GM18508 (cell line): ENCODE data around the gene TPP2.

Experiments used
- ATAC-seq: cut with Tn5 transposase; IDR thresholded peaks from one replicate; pipeline ENCODE4 v1.9.1; 2021; ENCODE audit warnings: moderate number of reproducible peaks; ENCODE audit not compliant: insufficient read depth, unreplicated experiment

The TPP2 gene

DNA sequence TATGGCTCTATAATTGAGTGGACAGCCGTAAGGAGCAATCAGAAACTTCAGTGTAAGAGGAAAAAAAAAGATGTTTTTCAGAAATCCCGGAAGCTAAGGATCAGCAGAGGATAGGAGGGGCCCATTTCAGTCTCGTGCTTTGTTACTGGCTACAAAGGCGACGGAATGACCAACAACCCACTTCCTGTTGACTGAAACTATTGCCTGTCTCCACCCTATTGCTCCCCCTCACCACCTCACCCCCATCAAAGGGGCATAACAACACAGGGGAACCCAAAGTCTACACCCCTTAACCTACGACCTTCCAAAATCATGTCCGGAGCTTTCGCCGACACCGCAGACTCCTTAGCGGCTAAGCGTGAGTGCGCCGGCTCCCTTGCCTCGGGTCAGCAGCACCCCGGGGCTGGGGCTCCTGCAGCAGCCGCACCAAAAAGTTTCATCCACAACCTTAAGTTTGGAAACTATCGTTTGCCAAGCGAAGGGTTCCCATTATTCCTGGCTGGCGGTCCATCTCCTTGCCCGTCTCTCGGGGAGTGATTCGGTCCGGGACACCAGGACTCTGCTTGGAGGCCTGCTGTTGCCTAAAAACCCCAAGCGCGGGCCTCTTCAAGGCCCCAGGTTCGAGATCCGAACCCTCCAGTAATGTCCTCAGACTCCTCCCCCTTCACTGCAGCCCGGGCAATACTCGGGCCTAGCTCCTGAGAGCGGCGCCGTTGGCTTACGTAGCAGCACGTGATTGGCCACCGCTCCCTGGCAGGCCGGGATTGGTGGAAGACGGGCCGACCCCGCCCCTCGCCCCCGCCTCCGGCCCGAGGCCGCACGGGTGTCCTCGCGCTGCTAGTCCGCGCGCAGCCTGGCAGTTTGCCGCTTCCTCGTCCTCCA is at the start of gene TPP2:
Gene TPP2 (plus strand): TSS at position 840 of the 882 bp plus-strand sequence. CDS start 53 bp downstream, outside the sequence.
- peak; percentile 59 for ATAC-seq

DNA sequence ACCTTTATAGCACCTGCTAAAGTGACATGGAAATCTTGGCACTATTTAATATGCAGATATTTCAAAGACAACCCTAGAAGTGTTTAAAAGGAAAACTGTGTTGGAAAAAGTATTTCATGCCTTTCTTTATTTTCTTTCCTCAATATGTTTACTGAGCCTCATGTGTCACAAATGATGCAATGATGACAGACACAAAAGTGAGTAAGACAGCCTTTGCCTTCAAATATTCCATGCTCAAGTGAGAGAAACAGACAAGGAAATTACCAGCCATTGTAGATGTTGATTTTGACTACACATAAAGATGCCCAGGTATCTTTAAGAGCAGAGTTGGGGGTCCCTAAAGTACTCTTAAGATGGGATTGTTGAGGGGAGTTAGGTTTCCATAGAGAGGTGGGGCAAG is 48.0 kb upstream of the TPP2 start:
- no peak for ATAC-seq

DNA sequence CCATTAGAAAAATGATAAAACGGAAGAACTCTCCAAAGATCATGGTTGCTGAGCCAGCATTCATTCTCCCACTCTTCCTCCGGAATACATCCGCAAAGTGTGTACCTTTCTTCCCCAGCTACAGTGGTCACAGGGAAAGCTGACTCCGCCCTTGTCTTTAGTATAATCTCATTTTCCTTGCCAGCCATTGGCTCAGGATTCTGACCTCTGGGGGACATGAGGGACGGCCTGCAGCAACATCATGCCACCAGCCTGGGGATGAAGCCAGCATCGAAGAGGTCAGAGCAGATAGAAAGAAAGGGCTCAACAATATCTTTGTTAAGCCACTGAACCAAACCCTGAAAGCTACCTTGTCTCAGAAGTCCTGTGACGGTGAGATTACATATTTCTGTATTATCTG is 46.3 kb upstream of the TPP2 start:
- ATAC-seq, result no peak

DNA sequence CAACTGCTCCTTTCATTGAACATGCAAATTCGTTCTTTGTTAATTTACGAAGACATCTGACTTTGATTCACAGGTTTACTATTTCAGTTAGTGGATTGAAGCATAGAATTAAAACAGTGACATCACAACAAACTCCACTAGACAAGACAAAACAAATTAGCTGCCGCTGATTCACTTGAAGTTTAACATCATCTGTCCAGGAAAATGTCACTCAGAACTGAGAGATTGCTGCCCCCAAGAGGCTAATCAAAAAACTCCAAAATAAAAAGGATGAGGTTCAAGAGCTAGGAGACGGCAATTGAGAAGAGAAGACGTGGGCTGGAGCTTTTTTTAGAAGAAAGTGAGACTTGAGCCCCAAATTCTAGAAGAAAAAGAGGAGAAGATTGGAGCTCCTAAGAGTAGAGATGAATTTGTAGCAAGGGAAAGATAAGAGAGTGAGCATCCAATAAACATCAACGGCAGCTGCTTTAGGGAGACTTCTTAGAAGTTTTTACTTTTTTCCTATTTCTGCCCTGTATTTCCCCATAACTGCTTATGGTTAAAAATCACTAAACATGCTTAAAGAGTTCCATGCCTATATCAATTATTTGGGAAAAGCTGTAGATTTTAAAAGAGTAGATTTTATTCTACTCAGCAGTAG is 40.8 kb upstream of the TPP2 start:
- ATAC-seq, result no peak

DNA sequence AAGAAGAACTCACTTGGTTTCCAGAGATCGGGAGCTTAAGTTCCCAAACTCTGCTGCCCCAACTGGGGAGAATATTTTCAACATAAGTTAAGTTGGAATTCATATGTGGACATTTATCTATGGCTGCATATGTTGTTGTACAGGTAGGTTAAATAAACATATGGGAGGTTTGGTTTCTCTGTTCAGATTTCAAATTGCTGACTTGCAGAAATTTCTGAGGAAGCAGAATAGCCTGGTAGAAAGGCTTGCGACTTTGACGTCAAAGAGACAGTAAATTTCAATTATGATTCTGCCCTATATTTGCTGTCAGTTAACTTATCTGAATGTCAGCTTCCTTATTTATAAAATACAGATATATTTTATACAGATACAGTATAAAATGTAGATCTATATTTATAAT is 40.0 kb upstream of the TPP2 start:
- ATAC-seq, result no peak

DNA sequence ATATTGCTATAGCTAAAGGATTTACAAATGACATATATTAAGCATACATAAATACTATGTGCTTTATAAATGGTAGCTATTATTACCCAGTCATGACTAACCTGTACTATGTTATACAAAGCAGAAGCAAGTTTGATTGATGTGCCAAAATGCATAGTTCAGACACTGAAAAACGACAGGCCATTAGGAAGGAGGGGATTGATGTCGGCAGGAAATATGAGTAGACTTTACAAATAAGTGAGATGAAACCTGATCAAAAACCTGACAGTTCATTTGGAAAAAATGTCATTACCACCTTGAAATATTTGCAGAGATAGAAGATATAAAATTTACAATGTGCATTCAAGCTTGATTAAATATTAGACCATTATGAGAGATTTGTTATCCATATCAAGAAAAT is 38.8 kb upstream of the TPP2 start:
- ATAC-seq, result no peak

DNA sequence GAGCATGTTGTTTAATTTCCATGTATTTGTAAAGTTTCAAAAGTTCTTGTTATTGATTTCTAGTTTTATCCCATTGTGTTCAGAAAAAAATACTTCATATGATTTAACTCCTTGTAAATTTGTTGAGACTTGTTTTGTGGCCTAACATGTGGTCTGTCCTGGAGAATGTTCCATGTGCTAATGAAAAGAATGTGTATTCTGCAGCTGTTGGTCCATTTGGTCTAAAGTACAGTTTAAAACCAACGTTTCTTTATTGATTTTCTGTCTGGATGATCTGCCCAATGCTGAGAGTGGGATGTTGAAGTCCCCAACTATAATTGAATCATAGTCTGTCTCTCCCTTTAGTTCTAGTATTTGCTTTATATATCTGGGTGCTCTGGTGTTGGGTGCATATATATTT is 34.9 kb upstream of the TPP2 start:
- no peak for ATAC-seq

DNA sequence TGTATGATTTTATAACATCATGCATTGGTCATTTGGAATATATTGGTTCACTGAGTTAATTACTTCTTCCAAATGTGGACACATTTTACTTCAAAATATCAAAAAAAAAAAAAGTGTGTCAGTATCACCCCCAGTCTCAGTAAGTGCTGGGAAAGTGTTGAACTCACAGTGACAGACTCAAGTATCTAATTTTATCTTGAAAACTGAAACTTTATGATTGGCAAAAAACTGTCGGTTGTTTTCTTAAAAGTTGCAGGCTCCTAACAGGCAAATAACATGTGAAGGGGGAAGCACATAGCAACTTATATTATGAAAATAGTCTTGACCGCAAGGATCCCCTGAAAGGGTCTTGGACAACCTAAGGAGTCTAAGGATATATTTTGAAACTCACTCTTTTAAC is 33.5 kb upstream of the TPP2 start:
- ATAC-seq, result no peak

DNA sequence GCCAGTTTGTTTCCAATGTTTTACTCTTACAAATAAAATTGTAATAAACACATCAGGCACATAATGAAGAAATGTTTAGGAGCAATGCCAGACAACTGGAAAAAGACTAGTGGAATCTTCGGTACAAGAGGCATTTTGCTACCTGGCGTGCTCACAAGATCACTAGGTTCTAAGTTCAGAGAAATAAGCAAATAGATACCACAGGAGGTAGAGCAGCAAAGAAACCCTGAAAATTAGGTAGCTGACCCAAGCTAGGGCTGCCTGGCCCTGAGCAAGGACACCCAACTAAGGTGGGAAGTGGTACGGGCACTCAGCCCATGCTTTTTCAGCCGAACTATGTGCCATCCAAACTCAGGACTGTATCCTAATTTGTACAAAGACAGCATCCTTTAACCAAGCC is 32.2 kb upstream of the TPP2 start:
- ATAC-seq, result no peak

DNA sequence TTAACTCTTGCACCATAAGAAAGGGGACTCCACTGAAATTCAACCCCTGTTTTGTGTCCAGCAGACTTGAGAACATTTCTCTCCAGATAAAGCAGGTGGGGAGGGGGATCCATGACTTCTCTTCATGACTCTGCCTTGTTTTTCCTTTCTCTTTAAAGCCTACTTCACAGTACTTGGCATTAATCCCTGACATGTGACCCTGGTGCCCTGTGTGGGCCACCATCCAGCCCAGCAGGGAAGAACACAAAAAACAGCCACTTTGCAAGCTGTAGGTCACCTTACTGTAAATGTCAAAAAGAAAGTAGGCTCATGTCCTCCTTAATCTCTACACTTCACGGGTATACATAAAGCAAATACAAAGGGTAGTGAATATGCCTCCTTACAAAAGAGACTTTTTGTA is 30.3 kb upstream of the TPP2 start:
- ATAC-seq, result no peak

DNA sequence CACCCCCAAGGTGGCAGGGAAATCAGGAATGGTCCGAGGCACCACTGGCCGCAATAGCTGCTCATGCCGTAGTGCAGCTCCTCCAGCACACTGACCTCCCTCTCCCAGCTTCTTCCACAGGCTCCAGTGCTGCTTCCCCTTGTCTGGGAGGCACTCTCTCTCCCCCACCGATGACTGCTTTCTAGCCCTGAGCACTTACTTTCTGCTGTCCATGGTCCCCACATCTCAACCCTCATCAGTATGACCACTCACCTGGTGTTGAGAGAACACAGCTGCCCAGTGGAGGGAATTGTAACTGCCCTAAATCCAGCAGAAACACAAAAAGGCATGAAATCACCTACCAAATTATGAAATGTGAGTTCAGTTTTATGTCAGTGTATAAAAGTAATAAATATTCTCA is 28.9 kb upstream of the TPP2 start:
- ATAC-seq, result no peak

DNA sequence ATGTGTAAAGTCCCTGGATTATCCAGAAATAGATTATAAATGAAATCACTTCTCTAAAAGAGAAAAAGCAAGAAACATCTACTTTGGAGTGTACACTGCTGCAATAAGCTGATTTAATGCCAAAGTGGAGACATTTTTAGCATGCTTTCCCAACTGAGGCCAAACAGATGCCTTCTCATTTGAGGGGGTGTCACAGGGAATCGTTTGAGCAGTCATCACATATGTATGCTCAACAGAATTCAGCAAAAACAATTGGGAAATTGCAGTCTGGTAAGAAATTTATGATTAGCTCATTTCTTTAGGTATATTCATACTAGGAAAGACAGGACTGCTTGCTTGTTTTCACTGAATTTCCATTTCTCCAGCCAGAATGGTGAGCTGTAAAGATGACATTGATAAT is 27.3 kb upstream of the TPP2 start:
- ATAC-seq, result no peak

DNA sequence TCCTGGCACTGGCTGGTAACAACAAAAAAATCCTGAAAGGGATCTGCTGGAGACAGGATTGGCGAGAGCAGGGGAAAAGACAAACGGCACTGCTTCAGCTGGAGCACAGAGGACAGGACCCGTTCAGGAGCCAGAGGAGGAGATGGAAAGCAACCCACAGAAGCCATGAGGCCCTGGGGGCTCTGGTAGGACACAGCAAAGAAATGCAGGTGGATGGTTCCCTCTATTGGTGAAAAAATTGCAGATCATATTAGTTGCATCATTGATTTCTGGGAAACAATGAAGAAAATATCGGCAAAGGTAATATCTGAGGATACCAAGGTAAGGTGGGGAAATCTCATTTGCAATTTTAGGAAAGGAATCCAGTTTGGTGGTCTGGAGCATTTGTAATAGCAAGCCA is 25.7 kb upstream of the TPP2 start:
- no peak for ATAC-seq

DNA sequence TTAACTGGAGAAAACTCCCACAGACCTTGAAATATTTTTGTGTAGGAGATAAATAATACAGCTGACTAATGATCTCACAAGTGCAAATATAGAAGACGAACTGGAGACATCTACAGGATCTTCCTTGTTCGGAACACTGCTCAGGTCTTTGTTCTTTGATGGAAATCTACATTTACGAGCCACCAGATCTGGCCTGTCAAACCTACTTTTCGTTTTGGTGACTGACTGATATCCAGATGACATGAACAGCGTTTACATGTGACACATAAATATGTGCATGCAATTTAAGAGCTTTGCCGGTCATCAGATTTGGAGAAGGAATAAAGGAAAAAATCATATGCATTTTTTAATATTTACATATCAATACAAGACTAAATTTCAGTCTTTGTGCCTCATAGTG is 24.5 kb upstream of the TPP2 start:
- no peak for ATAC-seq

DNA sequence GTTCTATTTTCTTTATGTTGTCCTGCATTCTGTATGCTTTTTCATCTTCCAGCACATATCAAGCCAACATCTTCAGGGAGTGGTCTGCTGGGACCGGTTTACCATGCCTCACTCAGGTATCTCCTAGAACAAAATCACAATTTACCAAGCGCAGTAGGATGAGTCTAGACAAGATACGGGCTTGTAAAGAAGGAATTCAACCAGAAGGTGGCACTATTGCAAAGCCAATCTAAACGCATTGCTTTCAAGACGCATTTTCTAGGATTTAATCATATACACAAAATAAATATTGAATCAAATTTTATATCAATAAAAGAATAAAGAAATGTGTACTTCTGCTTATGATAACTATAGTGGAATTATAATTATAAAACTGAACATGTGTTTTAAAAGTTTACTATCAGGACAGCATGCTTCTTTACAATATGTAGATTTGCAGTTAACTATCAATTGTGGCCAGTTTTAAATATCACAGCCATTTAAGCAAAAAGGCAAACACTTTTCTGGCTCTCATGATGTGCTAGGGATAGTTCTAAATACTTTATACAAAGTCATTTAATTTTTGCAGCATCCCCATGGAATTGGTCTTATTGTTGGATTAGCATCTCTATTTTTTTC is 16.1 kb upstream of the TPP2 start:
- peak; percentile 50 for ATAC-seq

DNA sequence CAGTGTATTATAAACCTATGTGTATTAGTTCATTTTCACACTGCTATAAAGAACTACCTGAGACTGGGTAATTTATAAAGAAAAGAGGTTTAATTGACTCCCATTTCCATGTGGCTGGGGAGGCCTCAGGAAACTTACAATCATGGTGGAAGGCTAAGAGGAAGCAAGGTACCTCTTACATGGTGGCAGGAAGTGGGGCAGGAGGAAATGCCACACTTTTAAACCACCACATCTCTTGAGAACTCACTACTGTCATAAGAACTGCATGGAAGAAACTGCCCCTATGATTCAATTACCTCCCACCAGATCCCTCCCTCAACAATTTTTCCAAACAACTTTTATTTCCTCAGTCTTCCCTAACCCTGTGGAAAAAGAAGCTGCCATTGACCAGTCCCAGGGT is 14.5 kb upstream of the TPP2 start:
- no peak for ATAC-seq

DNA sequence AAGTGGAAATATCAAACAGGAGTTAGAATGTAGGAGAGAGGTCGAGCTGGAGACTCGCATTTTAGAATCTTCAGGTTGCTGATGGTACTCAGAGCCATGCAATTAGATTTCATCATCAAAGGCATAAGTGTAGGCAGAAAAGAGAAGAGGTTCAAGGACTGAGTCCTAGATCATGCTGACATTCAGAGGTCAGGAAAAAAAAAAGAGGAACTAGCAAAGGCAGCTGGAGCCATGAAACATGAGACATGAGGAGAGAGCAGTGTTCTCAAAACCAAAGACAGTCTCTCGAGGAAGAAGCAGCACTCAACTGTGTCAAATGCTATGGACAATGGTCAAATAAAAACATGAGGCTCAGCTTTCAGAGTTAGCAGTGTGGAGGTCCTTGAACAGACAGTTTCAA is 12.4 kb upstream of the TPP2 start:
- ATAC-seq, result peak; percentile 41

DNA sequence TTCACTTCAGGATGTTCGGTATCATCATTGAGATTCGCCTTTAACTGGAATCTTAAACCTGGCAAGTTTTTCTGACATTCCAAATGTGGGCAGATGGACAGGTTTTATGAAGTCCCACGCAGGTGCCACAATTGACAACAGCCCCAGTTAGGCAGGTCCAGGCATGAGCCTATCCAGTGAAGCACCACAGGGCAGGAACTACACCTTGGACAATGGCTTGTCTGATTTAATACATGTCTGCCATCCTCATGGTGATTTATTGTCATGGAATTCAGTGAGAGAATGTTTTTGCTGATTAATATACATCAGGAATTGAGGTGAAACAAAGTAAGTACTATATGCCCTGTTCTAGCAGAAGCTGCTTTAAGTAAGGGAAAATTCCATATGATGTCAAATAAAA is 10.2 kb upstream of the TPP2 start:
- no peak for ATAC-seq

DNA sequence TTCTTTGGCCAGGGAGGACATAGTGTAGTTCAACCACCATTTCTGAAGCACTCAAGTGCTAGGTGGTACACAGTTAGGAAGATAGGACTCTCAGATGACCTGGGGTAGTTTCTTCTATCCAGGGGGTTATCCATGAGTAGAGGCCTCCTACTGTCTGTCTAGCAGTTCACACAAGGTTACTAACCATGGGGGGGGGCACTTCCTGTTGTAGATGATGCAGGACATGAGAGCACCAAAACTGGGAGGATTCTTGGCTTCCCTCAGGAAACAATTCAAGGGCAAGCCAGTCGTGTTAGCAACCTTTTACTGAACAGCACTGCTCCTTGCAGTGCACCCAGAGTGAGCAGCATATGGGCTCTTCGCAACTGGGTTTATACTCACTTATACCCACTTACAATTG is 8.9 kb upstream of the TPP2 start:
- ATAC-seq, result no peak

DNA sequence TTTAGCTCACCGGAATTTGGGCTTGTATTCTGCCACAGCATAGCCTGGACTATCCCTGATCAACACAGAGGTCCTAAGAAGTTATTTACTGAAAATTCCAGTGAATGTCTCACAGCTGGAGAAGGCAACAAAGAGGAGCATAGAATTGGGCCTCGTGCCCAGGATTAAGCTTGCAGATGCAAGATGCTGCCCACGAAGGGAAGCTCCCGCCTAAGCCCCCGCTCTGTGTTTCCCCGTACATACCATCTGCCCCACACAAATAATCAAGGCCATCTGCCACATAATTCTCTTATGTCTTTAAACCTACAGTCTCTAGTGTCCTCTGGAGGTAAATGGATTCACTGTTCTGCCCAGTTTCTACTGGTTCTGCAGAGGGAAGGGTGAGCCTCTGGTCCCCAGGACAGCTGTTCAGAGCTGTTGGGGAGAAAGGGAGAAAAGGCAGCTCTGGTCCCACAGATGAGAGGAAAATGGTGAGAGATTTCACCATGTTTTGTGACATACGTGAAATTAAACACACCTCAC is 7.4 kb upstream of the TPP2 start:
- ATAC-seq, result no peak
